ENCODE measurements around the gene DNAH2. TPM values are rescaled to one million over a fixed set of nuclear protein-coding genes. Genes with fewer than 3 reads are reported as not detected.

DNAH2 gene
- total and polyA plus RNA-seq, 2 of the 13 experiments (the other 11 are each of a cell fraction or from before 2014, with no cell fraction given): not detected

GRCh38 chr17:7843536-7844291 is 126.2 kb downstream of the DNAH2 start (continued):
- TF ChIP-seq ZNF800 (CRISPR knock-in tag; IDR thresholded peaks at IDR 0.05): no peak
- TF ChIP-seq CHCHD3 (CRISPR knock-in tag; IDR thresholded peaks at IDR 0.05): no peak
- TF ChIP-seq ZBTB20 (CRISPR knock-in tag; IDR thresholded peaks at IDR 0.05; ENCODE audit: borderline replicate concordance, low read depth): no peak
- TF ChIP-seq BCLAF1 (IDR thresholded peaks at IDR 0.05): no peak
- no peak for TF ChIP-seq NFE2L1 (CRISPR knock-in tag; IDR thresholded peaks at IDR 0.05; ENCODE audit: borderline replicate concordance)
- TF ChIP-seq DZIP1 (CRISPR knock-in tag; IDR thresholded peaks at IDR 0.05): no peak
- no peak for TF ChIP-seq KDM4B (CRISPR knock-in tag; IDR thresholded peaks at IDR 0.05)
- no peak; the same call in 1 of the 2 replicates for TF ChIP-seq ZNF160 (CRISPR knock-in tag; IDR thresholded peaks at IDR 0.05)
- TF ChIP-seq NAIF1 (CRISPR knock-in tag; IDR thresholded peaks at IDR 0.05; ENCODE audit: borderline replicate concordance): no peak
- TF ChIP-seq RNF219 (CRISPR knock-in tag; IDR thresholded peaks at IDR 0.05): no peak
- TF ChIP-seq ZNF644 (CRISPR knock-in tag; IDR thresholded peaks at IDR 0.05; ENCODE audit: low read depth): no peak
- TF ChIP-seq BATF2 (CRISPR knock-in tag; IDR thresholded peaks at IDR 0.05): no peak
- no peak for TF ChIP-seq KLF12 (CRISPR knock-in tag; IDR thresholded peaks at IDR 0.05; ENCODE audit: borderline replicate concordance)
- no peak for TF ChIP-seq NFE2L2 (IDR thresholded peaks at IDR 0.05; ENCODE audit: low read length)
- TF ChIP-seq ZBTB21 (CRISPR knock-in tag; IDR thresholded peaks at IDR 0.05): peak; percentile 84
- no peak for TF ChIP-seq ZBTB37 (CRISPR knock-in tag; IDR thresholded peaks at IDR 0.05)
- TF ChIP-seq ARNT2 (CRISPR knock-in tag; IDR thresholded peaks at IDR 0.05; ENCODE audit: low read depth): no peak
